ENCODE measurements around the gene ATP10B. TPM values are rescaled to one million over a fixed set of nuclear protein-coding genes. Genes with fewer than 3 reads are reported as not detected.

Gene ATP10B
- total RNA-seq, 6 experiments from 2014 or later = 0.06 to 1.4 (median 0.51) TPM; not detected in 3

GRCh38 chr5:160641405-160641804 lies 210.6 kb downstream of the ATP10B start:
- H3K4me1 ChIP-seq = peaks cover 0 to 15% (median 0%) of the 10 kb centered on the region in 4 donors
- no peaks in the 10 kb centered on the region for H3K27me3 ChIP-seq
- TF ChIP-seq, protein P1, sequence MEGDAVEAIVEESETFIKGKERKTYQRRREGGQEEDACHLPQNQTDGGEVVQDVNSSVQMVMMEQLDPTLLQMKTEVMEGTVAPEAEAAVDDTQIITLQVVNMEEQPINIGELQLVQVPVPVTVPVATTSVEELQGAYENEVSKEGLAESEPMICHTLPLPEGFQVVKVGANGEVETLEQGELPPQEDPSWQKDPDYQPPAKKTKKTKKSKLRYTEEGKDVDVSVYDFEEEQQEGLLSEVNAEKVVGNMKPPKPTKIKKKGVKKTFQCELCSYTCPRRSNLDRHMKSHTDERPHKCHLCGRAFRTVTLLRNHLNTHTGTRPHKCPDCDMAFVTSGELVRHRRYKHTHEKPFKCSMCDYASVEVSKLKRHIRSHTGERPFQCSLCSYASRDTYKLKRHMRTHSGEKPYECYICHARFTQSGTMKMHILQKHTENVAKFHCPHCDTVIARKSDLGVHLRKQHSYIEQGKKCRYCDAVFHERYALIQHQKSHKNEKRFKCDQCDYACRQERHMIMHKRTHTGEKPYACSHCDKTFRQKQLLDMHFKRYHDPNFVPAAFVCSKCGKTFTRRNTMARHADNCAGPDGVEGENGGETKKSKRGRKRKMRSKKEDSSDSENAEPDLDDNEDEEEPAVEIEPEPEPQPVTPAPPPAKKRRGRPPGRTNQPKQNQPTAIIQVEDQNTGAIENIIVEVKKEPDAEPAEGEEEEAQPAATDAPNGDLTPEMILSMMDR (IDR thresholded peaks at IDR 0.05) = no peak
- TF ChIP-seq POLR2A (IDR thresholded peaks at IDR 0.05) = no peak
- H3K36me3 ChIP-seq = no peaks in the 10 kb centered on the region
- H3K27ac ChIP-seq = no peak overlapping the region
- DNase-seq (no peak), ATAC-seq (no peak)
- intact Hi-C loops (cut with DNase I) = no loop called here
- H3K9me3 ChIP-seq = no peaks in the 10 kb centered on the region
- no peak overlapping the region for H3K4me3 ChIP-seq

- DNase-seq (no peak), ATAC-seq (peak in 1 of 4 donors; percentile 30)
- Histone ChIP-seq H3K4me3 (no peak overlapping the region), H3K27ac (no peak overlapping the region), H3K4me1 (peaks cover 0 to 15% (median 0%) of the 10 kb centered on the region in 4 donors), H3K9me3 (no peaks in the 10 kb centered on the region), H3K36me3 (no peaks in the 10 kb centered on the region), H3K27me3 (no peaks in the 10 kb centered on the region)
- no peak for TF ChIP-seq POLR2A (IDR thresholded peaks at IDR 0.05)
- TF ChIP-seq, protein P1 (IDR thresholded peaks at IDR 0.05) = no peak
- intact Hi-C loops (cut with DNase I) = no loop called here
- WGBS (ENCODE audit: insufficient coverage, low coverage, low lambda C conversion rate, missing lambda C conversion rate) = 42% methylated on average over 6 of the region's 7 CpGs
These were observed 211.6 kb downstream of the ATP10B start for GRCh38 chr5:160640406-160640805.

DNA sequence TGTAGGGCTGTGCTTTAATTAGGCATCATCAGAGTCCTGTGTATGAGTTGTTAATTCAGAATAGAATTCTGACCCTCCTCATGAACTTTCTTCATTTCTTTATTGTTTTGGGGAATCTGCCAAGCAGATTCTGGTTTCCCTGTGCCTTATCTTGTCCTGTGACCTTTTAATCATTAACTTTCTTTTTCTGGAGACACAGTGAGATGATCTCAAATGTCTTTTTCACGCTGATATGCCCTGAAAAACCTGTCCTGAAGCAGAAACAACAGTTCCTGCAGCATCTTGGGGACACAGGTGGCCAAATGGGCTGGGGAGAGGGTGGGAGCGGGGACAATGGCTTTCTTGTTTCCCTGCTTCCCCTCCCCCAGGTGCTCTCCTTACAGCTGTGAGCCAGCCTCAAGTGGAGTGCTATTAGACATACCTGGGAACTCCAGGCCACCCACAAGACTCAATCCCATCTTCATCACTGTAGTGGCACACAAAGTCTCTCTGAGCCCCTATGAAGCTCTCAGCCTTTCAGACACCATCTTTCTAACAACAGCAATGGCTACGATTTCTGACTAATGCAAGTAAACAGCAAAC lies 213.8 kb downstream of the ATP10B start:
- intact Hi-C loops (cut with DNase I) = no loop called here
- DNase-seq (no peak), ATAC-seq (peak in 2 of 4 donors; percentile 54 to 62)
- no peak overlapping the region for H3K4me3 ChIP-seq
- no peaks in the 10 kb centered on the region for H3K9me3 ChIP-seq
- H3K36me3 ChIP-seq = no peaks in the 10 kb centered on the region
- TF ChIP-seq, protein P1 (IDR thresholded peaks at IDR 0.05) = no peak
- no peak for TF ChIP-seq POLR2A (IDR thresholded peaks at IDR 0.05)
- WGBS (ENCODE audit: insufficient coverage, low coverage, low lambda C conversion rate, missing lambda C conversion rate) = 26% methylated on average over 3 of the region's 3 CpGs
- peak overlapping the region in 1 of 3 donors; percentile 38 for H3K27ac ChIP-seq
- H3K4me1 ChIP-seq = peaks cover 0 to 15% (median 0%) of the 10 kb centered on the region in 4 donors
- H3K27me3 ChIP-seq = no peaks in the 10 kb centered on the region

- 48% methylated on average over 4 of the region's 4 CpGs for WGBS (ENCODE audit: insufficient coverage, low coverage, low lambda C conversion rate, missing lambda C conversion rate)
- Histone ChIP-seq H3K27ac (peak overlapping the region in 1 of 3 donors; percentile 38), H3K9me3 (no peaks in the 10 kb centered on the region), H3K36me3 (no peaks in the 10 kb centered on the region), H3K4me3 (no peak overlapping the region), H3K27me3 (no peaks in the 10 kb centered on the region), H3K4me1 (peaks cover 0 to 15% (median 0%) of the 10 kb centered on the region in 4 donors)
- ATAC-seq (no peak), DNase-seq (no peak)
- intact Hi-C loops (cut with DNase I) = no loop called here
- TF ChIP-seq, protein P1 (IDR thresholded peaks at IDR 0.05) = no peak
- TF ChIP-seq POLR2A (IDR thresholded peaks at IDR 0.05) = no peak
These were observed 214.5 kb downstream of the ATP10B start for GRCh38 chr5:160637357-160638090.
